Nephron progenitor cell (in vitro differentiated cells): Measurements from ENCODE around the gene DCUN1D2.
A peak's percentile ranks its signal among the peaks of the same experiment; 100 is the strongest.

Experiments used
- DNase-seq: peaks from one replicate; pipeline ENCODE4 v3.0.0; 2021
- H3K27ac Mint-ChIP-seq: 2 replicates; pipeline ENCODE4 v1.8.0; 2021; ENCODE audit warnings: mild to moderate bottlenecking, moderate library complexity, mixed read lengths
- H3K27me3 Mint-ChIP-seq: 2 replicates; pipeline ENCODE4 v1.8.0; 2021; ENCODE audit warnings: mild to moderate bottlenecking, low read depth, mixed read lengths; ENCODE audit not compliant: poor library complexity
- H3K36me3 Mint-ChIP-seq: 2 replicates; pipeline ENCODE4 v1.8.0; 2021; ENCODE audit warnings: low read depth, mixed read lengths
- H3K4me1 Mint-ChIP-seq: 2 replicates; pipeline ENCODE4 v1.8.0; 2021; ENCODE audit warnings: mixed read lengths
- H3K4me3 Mint-ChIP-seq: 2 replicates; pipeline ENCODE4 v1.8.0; 2021; ENCODE audit warnings: mild to moderate bottlenecking, moderate library complexity, mixed read lengths
- H3K9me3 Mint-ChIP-seq: 2 replicates; pipeline ENCODE4 v1.8.0; 2021; ENCODE audit warnings: mild to moderate bottlenecking, moderate library complexity, mixed read lengths
- TF ChIP-seq, protein P1 (sequence below): fragments of 200-600 bp; sonication (generic); IDR thresholded peaks from 2 replicates; pipeline ENCODE4 v1.5.0; 2021; ENCODE audit warnings: antibody characterized with exemption

DCUN1D2 gene

GRCh38 chr13:113490496-113491417 lies at the start of gene DCUN1D2:
Gene DCUN1D2 (minus strand): TSS chr13:113490711. CDS start chr13:113490669, 42 bp downstream.
- peaks cover 2% of the 10 kb centered on the region for H3K36me3 Mint-ChIP-seq
- no peaks in the 10 kb centered on the region for H3K9me3 Mint-ChIP-seq
- peak; percentile 94 for DNase-seq
- H3K27ac Mint-ChIP-seq, result peak within 1 kb of the TSS; percentile 98
- TF ChIP-seq, protein P1, sequence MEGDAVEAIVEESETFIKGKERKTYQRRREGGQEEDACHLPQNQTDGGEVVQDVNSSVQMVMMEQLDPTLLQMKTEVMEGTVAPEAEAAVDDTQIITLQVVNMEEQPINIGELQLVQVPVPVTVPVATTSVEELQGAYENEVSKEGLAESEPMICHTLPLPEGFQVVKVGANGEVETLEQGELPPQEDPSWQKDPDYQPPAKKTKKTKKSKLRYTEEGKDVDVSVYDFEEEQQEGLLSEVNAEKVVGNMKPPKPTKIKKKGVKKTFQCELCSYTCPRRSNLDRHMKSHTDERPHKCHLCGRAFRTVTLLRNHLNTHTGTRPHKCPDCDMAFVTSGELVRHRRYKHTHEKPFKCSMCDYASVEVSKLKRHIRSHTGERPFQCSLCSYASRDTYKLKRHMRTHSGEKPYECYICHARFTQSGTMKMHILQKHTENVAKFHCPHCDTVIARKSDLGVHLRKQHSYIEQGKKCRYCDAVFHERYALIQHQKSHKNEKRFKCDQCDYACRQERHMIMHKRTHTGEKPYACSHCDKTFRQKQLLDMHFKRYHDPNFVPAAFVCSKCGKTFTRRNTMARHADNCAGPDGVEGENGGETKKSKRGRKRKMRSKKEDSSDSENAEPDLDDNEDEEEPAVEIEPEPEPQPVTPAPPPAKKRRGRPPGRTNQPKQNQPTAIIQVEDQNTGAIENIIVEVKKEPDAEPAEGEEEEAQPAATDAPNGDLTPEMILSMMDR, result no peak
- peak within 1 kb of the TSS; percentile 93 for H3K4me3 Mint-ChIP-seq
- peaks cover 3% of the 10 kb centered on the region for H3K27me3 Mint-ChIP-seq
- H3K4me1 Mint-ChIP-seq, result peaks cover 75% of the 10 kb centered on the region

- peaks cover 2% of the 10 kb centered on the region for H3K27me3 Mint-ChIP-seq
- peak overlapping the region; percentile 4 for H3K27ac Mint-ChIP-seq
- TF ChIP-seq, protein P1, result no peak
- no peak overlapping the region for H3K4me3 Mint-ChIP-seq
- no peak for DNase-seq
- peaks cover 25% of the 10 kb centered on the region for H3K9me3 Mint-ChIP-seq
- H3K4me1 Mint-ChIP-seq, result peaks cover 62% of the 10 kb centered on the region
- H3K36me3 Mint-ChIP-seq, result peaks cover 78% of the 10 kb centered on the region
These were observed 49.3 kb upstream of the DCUN1D2 start for GRCh38 chr13:113539822-113540221.

GRCh38 chr13:113539176-113539575 lies 48.7 kb upstream of the DCUN1D2 start:
- peaks cover 76% of the 10 kb centered on the region for H3K36me3 Mint-ChIP-seq
- peaks cover 55% of the 10 kb centered on the region for H3K4me1 Mint-ChIP-seq
- no peak overlapping the region for H3K27ac Mint-ChIP-seq
- H3K4me3 Mint-ChIP-seq, result no peak overlapping the region
- H3K9me3 Mint-ChIP-seq, result peaks cover 25% of the 10 kb centered on the region
- H3K27me3 Mint-ChIP-seq, result peaks cover 2% of the 10 kb centered on the region
- TF ChIP-seq, protein P1, result no peak
- DNase-seq, result no peak

GRCh38 chr13:113538689-113539058 lies 48.2 kb upstream of the DCUN1D2 start:
- Mint-ChIP-seq H3K27ac (peak overlapping the region; percentile 44), H3K9me3 (peaks cover 24% of the 10 kb centered on the region), H3K4me1 (peaks cover 55% of the 10 kb centered on the region), H3K4me3 (no peak overlapping the region), H3K36me3 (peaks cover 78% of the 10 kb centered on the region), H3K27me3 (peaks cover 2% of the 10 kb centered on the region)
- DNase-seq, result no peak
- TF ChIP-seq, protein P1, result no peak

- Mint-ChIP-seq H3K4me3 (no peak overlapping the region), H3K4me1 (peaks cover 56% of the 10 kb centered on the region), H3K27ac (peak overlapping the region; percentile 44), H3K27me3 (peaks cover 2% of the 10 kb centered on the region), H3K36me3 (peaks cover 80% of the 10 kb centered on the region), H3K9me3 (peaks cover 22% of the 10 kb centered on the region)
- no peak for DNase-seq
- TF ChIP-seq, protein P1, result no peak
These were observed 47.6 kb upstream of the DCUN1D2 start for GRCh38 chr13:113537909-113538688.
